ENCODE data around the gene PLPP6. TPM values are rescaled to one million over a fixed set of nuclear protein-coding genes. Genes with fewer than 3 reads are reported as not detected.
"Not testable (repeated sequence)": the region's sequence is repeated elsewhere in the genome, so short reads cannot be mapped to it uniquely, and the experiment has no call there.

Gene PLPP6
- polyA plus RNA-seq (ENCODE audit: insufficient read length), result 17.8 TPM
- long read RNA-seq, donor 1, transcript PLPP6-201 (1 exons, 2,944 nt), result major isoform, 28 of 28 reads
- long read RNA-seq, donor 1, partial matches to known transcripts, result 0 of 28 reads
- long read RNA-seq, donor 1, other reads (novel, unspliced or antisense), result 0 of 28 reads
- long read RNA-seq, donor 2, transcript PLPP6-201 (1 exons, 2,944 nt), result major isoform, 17 of 17 reads
- long read RNA-seq, donor 2, partial matches to known transcripts, result 0 of 17 reads
- long read RNA-seq, donor 2, other reads (novel, unspliced or antisense), result 0 of 17 reads
- long read RNA-seq, donor 3, transcript PLPP6-201 (1 exons, 2,944 nt), result major isoform, 27 of 27 reads
- long read RNA-seq, donor 3, partial matches to known transcripts, result 0 of 27 reads
- long read RNA-seq, donor 3, other reads (novel, unspliced or antisense), result 0 of 27 reads
- long read RNA-seq, donor 4, partial matches to known transcripts, result 0 of 4 reads
- long read RNA-seq, donor 4, other reads (novel, unspliced or antisense), result 0 of 4 reads
- long read RNA-seq, donor 5, transcript PLPP6-201 (1 exons, 2,944 nt), result major isoform, 34 of 34 reads
- long read RNA-seq, donor 5, partial matches to known transcripts, result 0 of 34 reads
- long read RNA-seq, donor 5, other reads (novel, unspliced or antisense), result 0 of 34 reads
- long read RNA-seq, donor 6, transcript PLPP6-201 (1 exons, 2,944 nt), result major isoform, 17 of 17 reads
- long read RNA-seq, donor 6, partial matches to known transcripts, result 0 of 17 reads
- long read RNA-seq, donor 6, other reads (novel, unspliced or antisense), result 0 of 17 reads
- long read RNA-seq, donor 7, transcript PLPP6-201 (1 exons, 2,944 nt), result major isoform, 26 of 26 reads
- long read RNA-seq, donor 7, partial matches to known transcripts, result 0 of 26 reads
- long read RNA-seq, donor 7, other reads (novel, unspliced or antisense), result 0 of 26 reads
- long read RNA-seq, donor 8, transcript PLPP6-201 (1 exons, 2,944 nt), result major isoform, 7 of 7 reads
- long read RNA-seq, donor 8, partial matches to known transcripts, result 0 of 7 reads
- long read RNA-seq, donor 8, other reads (novel, unspliced or antisense), result 0 of 7 reads

DNA sequence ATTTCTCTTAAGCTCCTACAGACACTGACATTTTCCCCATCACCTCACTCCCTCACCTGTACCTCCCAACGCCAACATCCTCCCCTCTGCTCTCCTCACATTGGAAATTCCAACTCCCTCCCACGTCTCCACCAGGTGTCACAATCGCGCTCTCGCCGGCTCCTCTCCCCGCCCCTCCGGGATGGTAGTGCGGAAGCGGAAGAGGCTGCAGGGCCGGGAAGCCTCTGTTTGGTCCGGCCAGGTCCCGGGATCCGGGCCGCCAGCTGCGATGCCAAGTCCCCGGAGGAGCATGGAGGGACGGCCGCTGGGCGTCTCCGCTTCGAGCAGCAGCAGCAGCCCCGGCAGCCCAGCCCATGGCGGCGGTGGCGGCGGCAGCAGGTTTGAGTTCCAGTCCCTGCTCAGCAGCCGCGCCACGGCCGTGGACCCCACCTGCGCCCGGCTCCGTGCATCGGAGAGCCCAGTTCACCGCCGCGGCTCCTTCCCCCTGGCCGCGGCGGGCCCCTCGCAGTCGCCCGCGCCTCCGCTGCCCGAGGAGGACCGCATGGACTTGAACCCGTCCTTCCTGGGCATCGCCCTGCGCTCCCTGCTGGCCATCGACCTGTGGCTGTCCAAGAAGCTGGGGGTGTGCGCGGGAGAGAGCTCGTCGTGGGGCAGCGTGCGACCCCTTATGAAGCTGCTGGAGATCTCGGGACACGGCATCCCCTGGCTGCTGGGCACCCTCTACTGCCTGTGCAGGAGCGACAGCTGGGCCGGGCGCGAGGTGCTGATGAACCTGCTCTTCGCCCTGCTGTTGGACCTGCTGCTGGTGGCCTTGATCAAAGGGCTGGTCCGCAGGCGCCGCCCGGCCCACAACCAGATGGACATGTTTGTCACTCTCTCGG is at the start of gene PLPP6:
Gene PLPP6, plus strand, starts transcription at position 187 of the 881 bp plus-strand sequence. Its CDS starts 82 bp downstream, at position 269.
- peak; percentile 86 for DNase-seq

DNA sequence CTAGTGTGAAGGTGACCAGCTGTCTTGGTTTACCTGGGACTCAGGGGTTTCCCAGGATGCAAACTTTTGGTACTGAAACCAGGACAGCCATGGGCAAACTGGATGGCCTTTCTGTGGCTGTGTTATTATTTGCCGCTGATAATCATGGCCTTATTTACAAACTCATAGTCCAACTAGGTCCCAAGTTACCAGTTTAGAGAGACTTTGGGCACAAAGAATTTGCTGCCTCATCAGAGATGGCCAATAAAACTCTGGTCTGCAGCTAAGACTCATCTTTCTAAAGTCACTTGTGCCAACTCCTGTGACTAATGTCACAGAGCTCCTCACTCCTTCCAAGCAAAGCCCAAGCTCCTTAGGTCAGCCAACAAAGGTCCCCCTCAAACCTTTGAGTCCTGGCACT is 47.5 kb upstream of the PLPP6 start:
- DNase-seq, result no peak

DNA sequence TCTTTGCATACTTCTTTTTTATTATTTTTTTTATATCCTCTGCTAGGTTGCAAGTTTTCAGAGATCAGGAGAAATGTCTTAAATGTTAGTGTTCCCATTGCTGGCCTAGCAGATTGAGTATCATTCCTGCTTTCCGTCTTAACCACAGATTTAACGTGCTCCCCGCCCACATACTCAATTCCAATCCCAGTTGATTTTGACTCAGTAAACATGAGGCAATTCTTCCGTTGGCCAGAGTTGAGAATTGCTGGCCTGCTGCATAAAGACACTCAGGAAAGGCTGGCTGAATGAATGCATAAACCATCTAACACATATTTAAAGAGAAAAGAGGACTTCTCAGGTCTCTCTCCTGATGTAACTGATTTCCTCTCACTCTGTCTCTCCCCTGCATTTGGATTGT is 46.8 kb upstream of the PLPP6 start:
- no peak for DNase-seq

DNA sequence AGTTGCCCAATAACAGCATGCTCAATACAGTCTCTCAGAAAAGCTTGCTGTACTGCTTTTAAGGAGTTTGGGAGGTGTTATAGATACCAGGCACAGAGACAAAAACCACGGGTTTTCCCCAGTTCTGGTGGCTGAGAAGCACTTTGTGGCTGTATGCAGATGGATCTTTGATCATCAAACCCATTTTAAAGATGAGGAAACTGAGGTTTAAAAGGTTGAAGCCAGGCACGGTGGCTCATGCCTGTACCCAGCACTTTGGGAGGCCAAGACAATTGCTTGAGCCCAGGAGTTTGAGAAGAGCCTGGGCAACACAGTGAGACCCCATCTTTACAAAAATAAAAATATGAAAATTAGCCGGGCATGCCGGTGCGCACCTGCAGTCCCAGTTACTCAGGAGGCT is 46.3 kb upstream of the PLPP6 start:
- DNase-seq, result no peak

DNA sequence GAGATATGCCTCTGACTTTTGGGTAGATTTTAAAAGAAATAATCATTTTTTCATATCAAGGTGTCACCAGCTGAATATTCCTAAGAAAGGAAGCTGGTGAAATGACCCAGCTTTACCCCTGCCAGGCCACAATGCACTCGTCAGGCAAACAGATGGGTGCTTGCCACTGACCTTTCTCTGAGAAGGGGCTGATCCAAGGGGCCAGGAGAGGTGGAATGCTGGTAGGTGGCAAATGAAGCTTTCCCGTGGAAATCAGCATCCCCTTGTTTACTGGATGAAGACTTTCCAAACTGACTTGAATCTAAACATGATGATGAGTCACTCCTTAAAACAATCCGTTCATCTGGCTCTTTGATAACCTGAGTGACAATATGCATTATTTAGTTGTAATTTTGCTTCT is 44.3 kb upstream of the PLPP6 start:
- DNase-seq, result no peak

DNA sequence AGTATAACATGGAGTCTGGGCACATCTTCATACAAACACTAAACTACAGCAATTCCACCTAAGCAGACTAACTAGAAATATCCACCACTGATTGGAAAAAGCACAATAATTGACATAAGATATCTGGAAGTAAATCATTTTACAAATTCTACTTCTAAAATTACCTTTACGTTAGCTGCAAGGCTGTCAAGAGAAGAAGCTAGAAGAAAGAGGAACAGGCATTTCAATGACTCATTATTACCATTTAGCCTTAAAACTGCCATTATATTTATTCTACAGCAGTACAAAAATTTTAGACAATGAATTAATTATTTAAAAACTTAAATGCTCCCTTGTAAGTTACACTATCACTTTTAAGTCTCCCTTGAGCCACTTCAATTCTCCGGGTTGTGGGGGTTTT is 43.4 kb upstream of the PLPP6 start:
- DNase-seq, result no peak

DNA sequence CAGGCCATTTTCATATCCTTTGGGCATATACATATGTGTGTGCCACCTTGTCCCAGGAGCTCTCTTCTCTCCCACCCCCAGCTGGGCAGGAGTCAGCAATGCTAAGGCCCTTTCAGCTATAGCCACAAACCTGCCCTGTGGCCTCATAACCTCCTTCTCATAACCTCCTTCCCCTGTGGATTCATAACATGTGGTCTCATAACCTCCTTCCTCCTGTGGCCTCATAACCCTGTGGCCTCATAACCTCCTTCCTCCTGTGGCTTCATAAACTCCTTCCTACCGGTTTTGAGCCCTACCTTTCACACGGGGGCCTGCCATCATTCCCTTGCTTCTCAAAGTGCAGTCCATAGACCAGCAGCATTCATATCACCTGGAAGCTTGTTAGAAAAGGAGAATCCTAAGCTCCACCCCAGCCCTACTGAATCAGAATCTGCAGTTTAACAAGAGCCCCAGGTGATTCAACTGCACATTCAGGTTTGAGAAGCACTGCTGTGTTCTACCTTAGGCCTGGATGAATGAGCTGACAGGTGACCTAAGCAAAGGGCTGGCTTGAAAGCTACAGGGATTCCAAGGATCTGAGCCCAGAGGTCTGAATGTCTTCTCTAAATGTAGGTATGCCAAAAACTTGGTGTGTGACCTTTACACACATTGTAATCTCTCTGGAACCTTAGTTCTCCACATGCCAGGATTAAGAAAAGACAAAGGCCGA is 41.9 kb upstream of the PLPP6 start:
- no peak for DNase-seq

DNA sequence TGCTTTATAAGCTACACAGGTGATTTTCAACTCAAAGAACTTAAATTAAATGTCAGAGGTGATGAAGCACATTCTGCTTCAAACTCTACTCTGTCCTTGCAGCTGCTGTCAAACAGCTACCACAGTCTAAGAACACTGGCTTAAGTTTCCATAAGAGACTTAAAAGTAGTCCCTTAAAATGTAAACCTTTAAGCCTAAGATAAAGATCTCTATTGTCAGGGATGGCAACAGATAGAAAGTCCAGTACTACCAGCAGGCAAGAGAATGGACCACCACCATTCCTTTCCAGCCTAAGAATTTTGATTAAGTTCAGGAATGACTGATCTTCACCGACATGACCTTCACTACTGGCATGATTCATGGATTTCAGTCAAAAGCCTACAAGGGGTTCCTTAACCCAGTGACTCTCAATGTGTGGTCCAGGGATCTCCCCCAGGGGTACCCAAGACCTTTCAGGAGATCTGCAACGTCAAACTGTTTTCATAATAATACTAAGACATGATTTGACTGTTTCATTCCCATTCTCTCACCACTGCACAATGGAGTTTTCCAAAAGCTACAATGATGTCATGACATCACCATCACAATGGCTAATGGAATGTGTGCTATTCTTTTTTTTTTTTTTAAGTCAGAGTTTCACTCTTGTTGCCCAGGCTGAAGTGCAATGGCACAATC is 41.1 kb upstream of the PLPP6 start:
- DNase-seq, result no peak

DNA sequence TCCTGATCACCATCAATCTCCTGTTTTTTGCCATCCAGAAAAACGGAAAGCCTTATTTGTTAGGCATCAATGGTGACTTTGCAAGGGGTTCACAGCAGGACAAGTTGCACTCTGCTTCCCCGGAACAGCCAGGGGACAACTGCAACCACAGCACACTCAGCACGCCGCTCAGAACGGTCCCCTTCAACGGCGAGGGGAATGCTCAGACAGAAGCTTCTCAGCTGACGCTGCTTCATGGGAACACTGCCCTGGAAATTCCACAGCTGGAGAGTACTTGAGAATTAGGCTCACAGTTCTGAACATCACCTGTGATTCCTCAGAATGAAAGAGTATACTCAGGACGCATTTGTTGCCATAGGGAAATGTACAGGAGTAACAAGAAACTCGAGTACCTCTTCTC is 40.1 kb upstream of the PLPP6 start:
- no peak for DNase-seq

DNA sequence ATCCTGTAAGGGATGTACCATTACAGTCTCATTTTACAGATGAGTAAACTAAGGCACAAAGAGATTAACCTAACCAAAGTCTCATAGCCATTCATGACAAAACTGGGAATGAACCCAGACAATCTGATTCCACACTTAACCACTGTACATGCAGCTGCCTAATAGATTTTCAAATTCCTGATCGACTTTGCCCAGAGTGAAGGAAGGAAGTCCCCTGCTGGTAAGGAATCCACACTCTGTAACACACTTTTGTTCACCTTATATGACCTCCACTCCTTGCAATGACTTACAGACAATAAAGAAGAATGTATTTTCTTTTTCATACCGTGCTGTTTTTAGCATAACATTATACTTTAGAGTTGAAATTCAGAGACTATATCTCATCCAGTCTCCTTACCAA is 31.3 kb upstream of the PLPP6 start:
- no peak for DNase-seq

DNA sequence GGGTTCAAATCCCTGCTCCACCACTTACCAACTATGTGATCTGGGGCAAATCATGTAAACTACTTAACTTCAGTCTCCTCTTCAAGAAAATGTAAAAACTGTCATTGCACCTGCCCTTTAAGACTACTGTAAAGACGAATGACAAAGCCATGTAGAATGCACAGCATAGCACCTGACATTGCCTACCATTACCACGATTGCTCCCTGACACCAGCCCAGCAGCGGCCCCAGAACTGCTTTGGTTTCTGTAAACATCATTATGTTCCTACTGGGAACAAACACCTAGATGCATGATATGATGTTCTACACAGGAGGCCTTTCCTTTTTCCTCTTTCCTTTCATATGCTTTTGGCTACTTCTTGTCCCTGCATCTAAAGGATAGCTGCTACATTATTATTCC is 23.1 kb upstream of the PLPP6 start:
- DNase-seq, result no peak

DNA sequence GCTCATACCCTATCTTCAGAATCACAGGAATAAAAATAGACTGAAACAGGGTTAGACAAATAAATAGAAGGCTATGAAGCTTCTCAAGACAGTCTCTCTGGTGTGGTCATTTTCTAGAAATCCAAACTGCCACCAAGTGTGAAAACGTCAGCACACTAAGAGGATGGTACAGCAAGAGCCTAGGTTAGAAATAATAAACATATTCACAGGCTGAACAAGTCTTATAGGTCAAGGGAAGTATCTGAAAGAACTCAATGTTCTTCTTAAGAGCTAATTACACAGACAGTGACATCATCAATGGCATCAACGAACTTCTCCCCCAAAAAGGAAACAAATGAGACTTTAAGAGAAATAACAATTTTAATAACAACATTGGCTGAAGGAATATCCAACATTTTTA is 22.7 kb upstream of the PLPP6 start:
- DNase-seq, result no peak

DNA sequence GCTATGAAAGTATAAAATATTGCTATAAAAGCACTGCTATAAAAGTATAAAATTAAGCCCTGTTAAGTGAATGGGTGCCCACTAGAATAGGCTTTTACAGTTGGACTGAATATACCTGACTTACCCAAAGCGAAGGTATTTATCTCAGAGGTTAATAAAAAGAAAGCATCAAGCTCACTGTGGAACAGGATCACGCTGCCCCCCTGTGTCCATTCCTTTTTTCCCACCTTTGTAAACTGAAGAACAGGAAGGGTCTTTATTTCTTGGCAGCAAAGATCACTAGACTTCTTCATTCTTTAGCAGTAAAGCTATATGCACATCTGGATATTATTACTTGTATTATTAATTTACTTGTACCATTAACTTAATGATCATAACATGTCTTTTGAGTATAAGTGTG is 22.1 kb upstream of the PLPP6 start:
- DNase-seq, result peak; percentile 28

DNA sequence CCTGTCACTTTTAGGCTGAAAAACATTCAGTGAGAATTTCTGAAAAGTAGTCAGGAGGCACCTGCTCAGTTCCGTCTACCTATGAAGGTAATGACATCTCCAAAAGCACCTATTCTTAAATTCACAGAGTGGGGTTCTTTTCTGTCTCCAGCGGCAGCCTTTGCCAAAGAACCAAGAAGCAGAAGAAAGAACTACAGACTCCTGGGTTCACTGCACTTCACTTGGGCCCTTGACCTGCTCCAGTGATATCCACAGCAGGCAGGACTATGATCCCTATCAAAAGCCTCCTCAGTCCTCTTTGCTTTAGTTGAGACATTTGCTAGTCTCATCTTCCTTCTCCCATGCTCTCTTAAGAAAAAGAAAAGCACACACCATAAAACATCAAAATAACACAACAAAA is 19.7 kb upstream of the PLPP6 start:
- no peak for DNase-seq

DNA sequence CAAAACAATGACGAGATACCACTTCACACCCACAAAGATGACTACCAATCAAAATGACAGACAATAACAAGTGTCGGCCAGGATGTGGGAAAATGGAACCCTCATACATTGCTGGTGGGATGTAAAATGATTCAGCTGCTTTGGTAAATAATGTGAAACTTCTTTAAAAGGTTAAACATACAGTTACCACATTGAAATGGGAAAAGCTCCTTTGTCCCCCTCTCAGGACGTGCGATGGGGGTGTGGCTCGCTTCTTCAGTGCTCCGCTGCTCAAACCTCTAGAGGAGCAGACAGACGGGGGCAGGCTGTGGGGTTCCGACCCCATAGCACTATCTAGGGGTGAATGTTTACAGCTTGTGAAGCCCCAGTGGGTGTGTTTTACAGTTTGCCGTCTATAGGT is 8.0 kb upstream of the PLPP6 start:
- DNase-seq, result no peak

DNA sequence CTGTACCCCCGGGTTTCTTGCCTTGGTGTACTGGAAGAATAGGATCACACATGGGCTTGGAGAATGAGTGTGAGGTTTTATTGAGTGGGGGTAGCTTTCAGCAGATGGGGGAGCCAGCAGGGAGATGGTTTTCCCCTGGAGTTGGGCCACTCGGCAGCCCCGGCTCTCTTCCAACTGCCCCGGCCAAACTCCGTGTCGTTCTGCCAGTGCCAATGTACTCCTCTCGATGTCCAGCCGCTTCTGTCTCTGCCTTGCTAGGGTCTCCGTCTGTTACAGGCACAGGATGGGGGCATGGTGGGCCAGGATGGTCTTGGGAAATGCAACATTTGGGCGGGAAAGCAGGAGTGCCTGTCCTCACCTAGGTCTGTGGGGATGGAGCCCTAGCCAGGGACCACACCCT is 7.6 kb upstream of the PLPP6 start:
- DNase-seq, result no peak

DNA sequence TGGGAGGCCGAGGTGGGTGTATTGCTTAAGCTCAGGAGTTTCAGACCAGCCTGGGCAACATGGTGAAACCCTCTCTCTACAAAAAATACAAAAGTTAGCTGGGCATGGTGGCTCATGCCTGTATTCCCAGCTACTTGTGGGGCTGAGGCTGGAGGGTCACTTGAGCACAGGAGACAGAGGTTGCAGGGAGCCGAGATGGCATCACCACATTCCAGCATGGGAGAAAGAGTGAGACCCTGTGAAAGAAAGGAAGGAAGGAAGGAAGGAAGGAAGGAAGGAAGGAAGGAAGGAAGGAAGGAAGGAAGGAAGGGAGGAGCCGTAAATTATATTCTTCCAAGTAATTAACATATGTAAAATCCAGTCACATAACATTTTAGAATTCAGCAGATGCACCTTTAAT is 5.9 kb upstream of the PLPP6 start:
- DNase-seq, result not testable (repeated sequence)

DNA sequence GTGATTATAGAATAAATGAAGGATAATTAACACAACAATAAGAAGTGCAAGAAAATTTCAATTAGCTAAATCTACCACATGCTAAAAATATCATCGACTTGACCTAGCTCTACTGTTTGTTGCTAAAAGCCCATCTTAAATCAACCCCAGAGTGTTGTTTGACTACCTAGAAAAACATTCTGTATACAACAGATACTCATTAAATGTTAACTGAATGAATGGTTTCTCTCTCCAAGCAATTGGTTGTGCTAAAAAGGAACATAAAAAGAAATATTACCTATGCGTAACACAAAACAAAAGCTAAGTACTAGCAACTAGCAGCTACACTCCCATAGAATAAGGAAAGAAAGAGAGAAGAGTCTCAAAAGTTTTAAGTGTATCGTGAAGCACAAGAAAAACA is 5.5 kb upstream of the PLPP6 start:
- no peak for DNase-seq

DNA sequence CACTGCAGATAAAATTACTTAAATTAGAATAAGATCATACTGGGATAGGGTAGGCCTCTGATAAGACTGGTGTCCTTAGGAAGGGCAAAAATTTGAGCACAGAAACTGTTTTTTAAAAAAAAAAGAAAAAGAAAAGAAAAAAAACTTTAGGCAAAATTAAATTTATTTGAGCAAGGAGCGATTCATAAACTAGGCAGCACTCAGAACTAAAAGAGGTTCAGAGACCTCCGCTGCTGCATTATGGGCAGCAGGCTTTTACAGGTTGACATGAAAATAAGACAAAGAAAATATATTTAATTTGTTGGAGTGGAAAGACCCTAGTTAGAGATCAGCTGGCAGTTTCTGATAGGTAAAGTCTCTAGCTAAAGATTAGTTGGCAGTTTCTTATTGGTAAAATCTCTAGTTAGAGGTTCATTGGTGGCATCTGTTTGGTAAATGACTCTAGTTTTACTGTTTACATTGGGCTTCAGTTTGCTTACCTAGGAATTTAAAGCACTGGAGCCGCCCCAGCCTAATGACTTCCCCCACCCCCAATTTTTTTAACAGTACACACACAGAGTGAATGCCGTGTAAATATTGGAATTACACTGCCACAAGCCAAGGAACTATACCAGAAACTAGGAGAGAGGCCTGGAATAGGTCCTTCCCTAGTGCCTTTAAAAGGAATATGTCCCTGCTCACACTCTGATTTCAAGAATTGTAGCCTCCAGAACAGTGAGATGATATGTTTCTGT is 4.5 kb upstream of the PLPP6 start:
- no peak for DNase-seq

DNA sequence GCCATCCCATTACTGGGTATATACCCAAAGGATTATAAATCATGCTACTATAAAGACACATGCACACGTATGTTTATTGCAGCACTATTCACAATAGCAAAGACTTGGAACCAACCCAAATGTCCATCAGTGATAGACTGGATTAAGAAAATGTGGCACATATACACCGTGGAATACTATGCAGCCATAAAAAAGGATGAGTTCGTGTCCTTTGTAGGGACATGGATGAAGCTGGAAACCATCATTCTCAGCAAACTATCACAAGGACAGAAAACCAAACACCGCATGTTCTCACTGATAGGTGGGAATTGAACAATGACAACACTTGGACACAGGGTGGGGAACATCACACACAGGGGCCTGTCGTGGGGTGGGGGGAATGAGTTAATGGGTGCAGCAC is 1.4 kb upstream of the PLPP6 start:
- DNase-seq, result not testable (repeated sequence)
